ENCODE results near the gene INSM2.

GRCh38 chr14:35515916-35516315 lies 18.0 kb upstream of the INSM2 start:
- TF ChIP-seq CTCF (IDR thresholded peaks at IDR 0.05) (no peak), POLR2AphosphoS5 (IDR thresholded peaks at IDR 0.05; ENCODE audit: insufficient read depth in 1 of 2, low read depth in 1 of 2) (no peak)
